Right lobe of liver (tissue), 6 donors: ENCODE results near the gene PGAM5. TPM values are rescaled to one million over a fixed set of nuclear protein-coding genes. Genes with fewer than 3 reads are reported as not detected.
A peak's percentile ranks its signal among the peaks of the same experiment; 100 is the strongest.

Experiments used
- ATAC-seq, 4 donors: fragments of 200-7000 bp; cut with Tn5 transposase; one replicate each; pipeline ENCODE4 v1.9.1; 2020; ENCODE audit warnings: mild to moderate bottlenecking in 4 of 4, moderate library complexity in 4 of 4
- DNase-seq, 3 donors: peaks; one replicate each; pipeline ENCODE4 v3.0.0-alpha.2; 2020
- H3K27ac ChIP-seq, 3 donors: fragments of 200-600 bp; one replicate each; pipeline ENCODE4 v1.8.0; 2022
- H3K27me3 ChIP-seq, 2 donors: fragments of 200-600 bp; one replicate each; pipeline ENCODE4 v1.8.0; 2022
- H3K36me3 ChIP-seq, 4 donors: fragments of 200-600 bp; sonication (generic) in 1 of 4; one replicate each; pipeline versions ENCODE4 v1.5.1 to v1.8.0; 2017 to 2022; ENCODE audit warnings: control low read depth in 1 of 4
- H3K4me1 ChIP-seq, 4 donors: fragments of 200-600 bp; sonication (generic) in 1 of 4; one replicate each; pipeline versions ENCODE4 v1.5.1 to v1.8.0; 2017 to 2022; ENCODE audit warnings: control low read depth in 1 of 4
- H3K4me3 ChIP-seq, 3 donors: fragments of 200-600 bp; one replicate each; pipeline ENCODE4 v1.8.0; 2022
- H3K9me3 ChIP-seq, 4 donors: fragments of 200-600 bp; sonication (generic) in 1 of 4; one replicate each; pipeline versions ENCODE4 v1.5.1 to v1.8.0; 2017 to 2022; ENCODE audit warnings: control low read depth in 1 of 4
- POLR2A ChIP-seq: fragments of 450-650 bp; IDR thresholded peaks from one replicate; pipeline ENCODE4 v1.6.1; 2017; ENCODE audit warnings: antibody characterized with exemption, mild to moderate bottlenecking
- WGBS: methylation state at CpG from one replicate; pipeline ENCODE4 v1.1.6; 2018; ENCODE audit warnings: low coverage, low lambda C conversion rate; ENCODE audit not compliant: insufficient coverage; ENCODE audit errors: missing lambda C conversion rate; 5-methylcytosine and 5-hydroxymethylcytosine counted together
- intact Hi-C, 2 donors: fragments of 100-400 bp; cut with DNase I; formaldehyde crosslinking; loops; one replicate each; pipeline versions ENCODE4 v1.11.2 to v1.14.1; 2022
- small RNA-seq, 2 experiments: library from RNA; depleted of rRNA; stranded (forward); fragments of <200 nt; gene quantifications; one replicate each; pipeline ENCODE3, GENCODE V24; 2016
- total RNA-seq, 6 experiments: library from RNA; depleted of rRNA in 2 of 6; stranded (reverse); fragments of >200 nt in 2 of 6; fragmentation: NEBNext Ultra II Directional in 3 of 6; extraction: Animal tissue kit (Norgen Biotek cat#: 25700) in 3 of 6; gene quantifications; one replicate each; pipeline versions ENCODE4 v1.1.0 to v1.2.4, GENCODE V29; 2016 to 2023
- TF ChIP-seq, protein P1 (sequence below), 4 donors: fragments of 200-600 bp in 3 of 4; fragments of 450-650 bp in 1 of 4; IDR thresholded peaks; one replicate each; pipeline versions ENCODE4 v1.5.1 to v1.8.0; 2016 to 2022; ENCODE audit warnings: antibody characterized with exemption in 4 of 4, mild to moderate bottlenecking in 2 of 4
- donor health status: DM: no; HTN: yes; CAD: no.
- donor health status: DM: no; HTN: no; CAD: no.
- donor health status: DM: no; HTN: no; CAD: no.
- donor health status: DM: no; HTN: yes; CAD: no.
- donor health status: DM: no; HTN: yes; CAD: no.

The PGAM5 gene
- total RNA-seq, 6 experiments from 2014 or later = 22.7 to 50.7 (median 27.6) TPM

DNA sequence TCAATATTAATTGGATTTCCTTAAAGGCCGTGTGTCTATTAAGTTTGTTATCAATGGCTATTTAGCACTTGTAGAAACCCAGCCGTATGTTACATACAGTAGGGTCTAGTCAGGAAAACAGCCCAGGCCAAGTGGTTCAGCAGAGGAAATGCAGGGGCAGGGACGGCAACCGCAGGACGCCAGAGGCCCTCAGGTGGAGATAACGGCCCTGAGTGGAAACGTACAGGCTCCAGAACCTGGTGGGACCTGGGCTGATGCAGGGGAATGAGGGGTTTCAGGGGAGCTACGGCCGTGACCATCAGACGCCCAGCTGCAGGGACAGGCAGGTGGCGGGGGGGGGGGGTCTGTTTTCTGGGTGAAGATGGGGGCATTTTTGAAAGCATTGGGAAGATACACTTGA, 54.7 kb downstream of the PGAM5 start:
- H3K27ac ChIP-seq = no peak overlapping the region
- H3K36me3 ChIP-seq = peaks cover 0 to 5% (median 0%) of the 10 kb centered on the region in 4 donors
- H3K27me3 ChIP-seq = no peaks in the 10 kb centered on the region
- H3K4me1 ChIP-seq = peaks cover 0 to 8% (median 2%) of the 10 kb centered on the region in 4 donors
- H3K4me3 ChIP-seq = no peak overlapping the region
- ATAC-seq (no peak), DNase-seq (no peak)
- WGBS = 72% methylated on average over 10 of the region's 11 CpGs
- intact Hi-C loops = no loop called here
- H3K9me3 ChIP-seq = no peaks in the 10 kb centered on the region
- TF ChIP-seq, protein P1, sequence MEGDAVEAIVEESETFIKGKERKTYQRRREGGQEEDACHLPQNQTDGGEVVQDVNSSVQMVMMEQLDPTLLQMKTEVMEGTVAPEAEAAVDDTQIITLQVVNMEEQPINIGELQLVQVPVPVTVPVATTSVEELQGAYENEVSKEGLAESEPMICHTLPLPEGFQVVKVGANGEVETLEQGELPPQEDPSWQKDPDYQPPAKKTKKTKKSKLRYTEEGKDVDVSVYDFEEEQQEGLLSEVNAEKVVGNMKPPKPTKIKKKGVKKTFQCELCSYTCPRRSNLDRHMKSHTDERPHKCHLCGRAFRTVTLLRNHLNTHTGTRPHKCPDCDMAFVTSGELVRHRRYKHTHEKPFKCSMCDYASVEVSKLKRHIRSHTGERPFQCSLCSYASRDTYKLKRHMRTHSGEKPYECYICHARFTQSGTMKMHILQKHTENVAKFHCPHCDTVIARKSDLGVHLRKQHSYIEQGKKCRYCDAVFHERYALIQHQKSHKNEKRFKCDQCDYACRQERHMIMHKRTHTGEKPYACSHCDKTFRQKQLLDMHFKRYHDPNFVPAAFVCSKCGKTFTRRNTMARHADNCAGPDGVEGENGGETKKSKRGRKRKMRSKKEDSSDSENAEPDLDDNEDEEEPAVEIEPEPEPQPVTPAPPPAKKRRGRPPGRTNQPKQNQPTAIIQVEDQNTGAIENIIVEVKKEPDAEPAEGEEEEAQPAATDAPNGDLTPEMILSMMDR (IDR thresholded peaks at IDR 0.05) = no peak
- no peak for TF ChIP-seq POLR2A

DNA sequence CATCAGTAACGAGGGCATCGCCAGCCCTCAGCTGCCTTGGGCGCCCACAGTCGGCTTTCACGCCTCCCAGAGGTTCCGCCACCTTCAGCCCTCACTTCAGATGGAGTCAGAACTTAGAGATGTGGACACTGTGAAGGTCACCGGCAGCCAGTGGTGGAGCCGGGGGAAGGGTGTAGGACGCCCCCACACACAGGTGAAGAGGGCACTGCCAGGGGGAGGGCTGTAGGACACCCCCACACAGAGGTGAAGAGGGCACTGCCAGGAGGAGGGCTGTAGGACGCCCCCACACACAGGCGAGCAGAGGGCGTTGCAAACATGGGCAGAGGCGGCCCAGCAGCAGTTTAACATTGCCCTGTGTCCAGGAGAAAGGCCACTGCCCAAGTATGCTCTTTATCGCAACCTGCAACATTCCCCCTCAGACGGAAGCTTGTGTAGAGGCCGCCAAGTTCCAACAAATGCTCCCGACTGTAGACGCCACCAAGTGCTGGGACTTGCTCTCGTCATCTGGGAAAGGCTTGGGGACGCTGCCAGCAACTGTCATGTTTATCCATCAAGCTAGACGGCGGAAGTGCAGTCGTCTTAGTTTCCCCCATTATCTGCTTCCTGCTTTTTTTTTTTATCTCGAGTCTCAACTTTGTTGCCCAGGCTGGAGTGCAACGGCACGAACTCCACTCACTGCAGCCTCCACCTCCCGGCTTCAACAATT, 55.9 kb downstream of the PGAM5 start:
- peak; percentile 74 to 83 (median 77) for DNase-seq
- WGBS = 32% methylated on average over 14 of the region's 27 CpGs
- Histone ChIP-seq H3K9me3 (no peaks in the 10 kb centered on the region), H3K36me3 (peaks cover 0 to 10% (median 0%) of the 10 kb centered on the region in 4 donors), H3K4me3 (no peak overlapping the region), H3K4me1 (peaks cover 0 to 6% (median 0%) of the 10 kb centered on the region in 4 donors), H3K27ac (peak overlapping the region; percentile 3 to 59 (median 10)), H3K27me3 (no peaks in the 10 kb centered on the region)
- intact Hi-C loops = no loop called here
- ATAC-seq = peak; percentile 36 to 54 (median 47)
- no peak for TF ChIP-seq POLR2A
- TF ChIP-seq, protein P1 (IDR thresholded peaks at IDR 0.05) = no peak

DNA sequence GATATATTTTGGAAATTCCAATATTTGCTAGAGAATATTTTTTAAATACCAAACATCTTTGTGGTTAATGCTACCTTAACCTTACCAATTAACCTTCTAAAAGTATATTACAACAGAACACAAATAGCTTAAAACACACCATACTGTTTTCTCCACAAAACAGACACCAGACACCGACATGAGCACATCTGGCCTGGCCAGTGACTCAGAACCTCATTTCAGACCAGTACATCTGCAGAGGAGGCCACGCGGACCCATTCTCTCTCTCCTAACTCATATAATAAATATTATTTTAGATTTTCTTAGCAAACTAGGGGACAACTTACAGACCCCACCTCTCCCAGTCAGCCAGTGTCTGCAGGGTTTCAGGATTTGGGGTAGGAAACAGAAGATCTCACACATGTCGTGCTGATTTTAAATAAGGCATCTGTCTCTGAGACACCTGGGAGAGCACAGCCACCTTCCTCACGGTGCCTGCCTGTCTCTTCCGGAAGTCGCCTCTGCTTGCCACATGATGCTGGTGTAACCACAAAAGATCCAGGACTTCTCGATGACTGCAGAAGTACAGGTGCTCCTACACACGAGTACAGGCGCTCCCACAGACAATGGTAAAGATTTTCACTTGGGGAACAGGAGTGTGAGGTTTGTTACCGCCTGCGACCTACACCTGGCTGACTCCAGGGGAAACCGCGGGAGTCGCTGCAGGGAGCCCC, 60.6 kb downstream of the PGAM5 start:
- H3K9me3 ChIP-seq = no peaks in the 10 kb centered on the region
- H3K4me3 ChIP-seq = no peak overlapping the region
- no peak for TF ChIP-seq POLR2A
- TF ChIP-seq, protein P1 (IDR thresholded peaks at IDR 0.05) = no peak
- H3K4me1 ChIP-seq = peaks cover 0 to 6% (median 0%) of the 10 kb centered on the region in 4 donors
- 78% methylated on average over 9 of the region's 15 CpGs for WGBS
- ATAC-seq (no peak), DNase-seq (no peak)
- no peak overlapping the region for H3K27ac ChIP-seq
- intact Hi-C loops = no loop called here
- H3K36me3 ChIP-seq = peaks cover 0 to 51% (median 17%) of the 10 kb centered on the region in 4 donors
- no peaks in the 10 kb centered on the region for H3K27me3 ChIP-seq

Small RNA genes lying within 50 kb of the gene (small RNA-seq; reads per million reads assigned to genes)
- 0 to 0.10 reads per million in 2 experiments for gene RNA5SP379

Other genes starting within 250 kb of the PGAM5 start
- gene FBRSL1, start 220.7 kb upstream of the PGAM5 start, total RNA-seq = 10 to 100 TPM; 16.2 to 27.6 (median 23.3) TPM
- 10 to 100 TPM in 1 of 6 experiments, 1 to 10 TPM in 4, under 1 TPM in 1; 0.61 to 13.1 (median 6.8) TPM for gene LRCOL1, start 100.3 kb upstream of the PGAM5 start, total RNA-seq
- not detected for gene P2RX2, start 92.1 kb upstream of the PGAM5 start, total RNA-seq
- 10 to 100 TPM; 13.6 to 34.0 (median 22.7) TPM for gene POLE, start 23.5 kb upstream of the PGAM5 start, total RNA-seq
- 100 to 1,000 TPM in 5 of 6 experiments, 10 to 100 TPM in 1; 91.5 to 216 (median 162) TPM for gene PXMP2, start 23.3 kb upstream of the PGAM5 start, total RNA-seq
- 10 to 100 TPM; 13.9 to 25.1 (median 15.7) TPM for gene ANKLE2, start 51.0 kb downstream of the PGAM5 start, total RNA-seq
- gene GOLGA3, start 118.0 kb downstream of the PGAM5 start, total RNA-seq = 10 to 100 TPM; 15.7 to 37.5 (median 22.8) TPM
- gene CHFR, start 176.8 kb downstream of the PGAM5 start, total RNA-seq = 10 to 100 TPM; 11.0 to 20.4 (median 13.5) TPM
- gene ZNF605, start 245.5 kb downstream of the PGAM5 start, total RNA-seq = 1 to 10 TPM; 2.2 to 7.9 (median 5.7) TPM